GM10266 (cell line): ENCODE data around the gene CDYL.

ENCODE experiments used
- DNase-seq: peaks from one replicate; pipeline ENCODE4 v3.0.0; 2012; ENCODE audit errors: extremely low spot score
- TF ChIP-seq, protein P1 (sequence below): IDR thresholded peaks from 2 replicates; pipeline ENCODE4 v1.5.1; 2012; ENCODE audit warnings: mild to moderate bottlenecking, low read depth; ENCODE audit not compliant: control insufficient read depth, insufficient read depth; ENCODE audit errors: missing control alignments

CDYL gene

GRCh38 chr6:4944325-4944724, 168.1 kb downstream of the CDYL start:
- TF ChIP-seq, protein P1, sequence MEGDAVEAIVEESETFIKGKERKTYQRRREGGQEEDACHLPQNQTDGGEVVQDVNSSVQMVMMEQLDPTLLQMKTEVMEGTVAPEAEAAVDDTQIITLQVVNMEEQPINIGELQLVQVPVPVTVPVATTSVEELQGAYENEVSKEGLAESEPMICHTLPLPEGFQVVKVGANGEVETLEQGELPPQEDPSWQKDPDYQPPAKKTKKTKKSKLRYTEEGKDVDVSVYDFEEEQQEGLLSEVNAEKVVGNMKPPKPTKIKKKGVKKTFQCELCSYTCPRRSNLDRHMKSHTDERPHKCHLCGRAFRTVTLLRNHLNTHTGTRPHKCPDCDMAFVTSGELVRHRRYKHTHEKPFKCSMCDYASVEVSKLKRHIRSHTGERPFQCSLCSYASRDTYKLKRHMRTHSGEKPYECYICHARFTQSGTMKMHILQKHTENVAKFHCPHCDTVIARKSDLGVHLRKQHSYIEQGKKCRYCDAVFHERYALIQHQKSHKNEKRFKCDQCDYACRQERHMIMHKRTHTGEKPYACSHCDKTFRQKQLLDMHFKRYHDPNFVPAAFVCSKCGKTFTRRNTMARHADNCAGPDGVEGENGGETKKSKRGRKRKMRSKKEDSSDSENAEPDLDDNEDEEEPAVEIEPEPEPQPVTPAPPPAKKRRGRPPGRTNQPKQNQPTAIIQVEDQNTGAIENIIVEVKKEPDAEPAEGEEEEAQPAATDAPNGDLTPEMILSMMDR = no peak
- DNase-seq = no peak

GRCh38 chr6:4946521-4946920, 170.3 kb downstream of the CDYL start:
- no peak for DNase-seq
- TF ChIP-seq, protein P1 = no peak

- TF ChIP-seq, protein P1 = no peak
- DNase-seq = no peak
Measured at GRCh38 chr6:4947716-4948115, 171.5 kb downstream of the CDYL start.

DNA sequence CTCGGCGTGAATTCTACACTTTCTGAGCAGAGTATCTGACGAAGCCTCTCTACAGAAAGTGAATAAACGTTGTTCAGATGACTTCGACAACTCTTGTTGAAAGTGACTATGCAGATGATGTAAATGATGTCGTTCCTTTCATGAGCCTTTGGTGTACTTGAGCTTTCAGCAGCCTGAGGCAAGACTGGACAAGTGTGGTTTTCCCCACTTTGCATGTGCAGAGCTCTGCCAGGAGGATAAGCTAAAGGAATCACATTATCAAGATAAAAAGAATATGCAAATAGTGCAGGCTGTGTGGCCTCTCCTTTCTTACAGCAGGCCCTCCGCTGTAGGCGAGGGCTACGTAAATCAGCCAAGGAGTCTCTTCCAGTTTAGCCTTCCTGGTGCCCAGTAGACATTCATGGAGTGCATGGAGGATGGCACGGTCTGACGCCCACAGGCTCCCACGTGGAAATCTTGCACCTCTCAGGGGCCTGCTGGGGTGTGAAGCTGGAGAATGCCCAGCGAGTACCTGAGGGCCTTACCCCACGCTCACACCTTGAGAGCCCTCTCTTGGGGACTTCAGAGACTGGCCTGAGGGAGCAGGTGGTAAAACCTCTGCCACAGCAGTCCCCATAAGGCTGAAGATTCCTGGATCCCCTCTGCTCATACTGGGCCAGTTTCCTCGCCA, 172.7 kb downstream of the CDYL start:
- DNase-seq = no peak
- TF ChIP-seq, protein P1 = no peak

GRCh38 chr6:4950076-4950475, 173.9 kb downstream of the CDYL start:
- TF ChIP-seq, protein P1 = no peak
- no peak for DNase-seq

DNA sequence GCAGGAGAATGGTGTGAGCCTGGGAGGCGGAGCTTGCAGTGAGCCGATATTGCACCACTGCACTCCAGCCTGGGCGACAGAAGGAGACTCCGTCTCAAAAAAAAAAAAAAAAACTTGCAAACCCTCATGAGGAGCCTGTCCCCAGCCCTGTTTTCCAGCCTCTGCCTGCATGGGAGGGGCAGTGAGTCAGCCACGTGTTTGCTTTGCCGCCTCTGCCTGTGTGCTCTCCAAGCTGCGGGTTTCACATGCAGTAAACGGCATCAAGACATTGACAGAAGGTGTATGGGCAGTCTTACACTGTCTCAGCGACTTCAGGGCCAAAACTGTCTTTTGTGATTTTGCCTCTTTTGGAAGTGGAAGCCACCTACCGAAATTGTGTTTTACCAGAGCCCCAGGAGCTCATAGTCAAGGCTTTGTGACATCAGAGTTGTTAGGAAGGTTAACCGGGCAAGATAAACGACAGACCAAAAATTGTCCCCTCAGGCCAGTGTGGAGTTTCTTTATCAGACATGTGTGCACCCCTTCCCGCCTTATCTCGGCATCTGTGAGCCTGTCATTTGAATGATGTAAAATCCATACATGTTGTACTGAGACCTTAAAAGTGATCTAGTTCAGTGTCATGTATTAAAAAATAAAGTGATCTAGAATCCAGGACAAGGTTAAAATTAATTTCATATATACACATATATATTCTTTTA, 174.8 kb downstream of the CDYL start:
- TF ChIP-seq, protein P1 = no peak
- no peak for DNase-seq

DNA sequence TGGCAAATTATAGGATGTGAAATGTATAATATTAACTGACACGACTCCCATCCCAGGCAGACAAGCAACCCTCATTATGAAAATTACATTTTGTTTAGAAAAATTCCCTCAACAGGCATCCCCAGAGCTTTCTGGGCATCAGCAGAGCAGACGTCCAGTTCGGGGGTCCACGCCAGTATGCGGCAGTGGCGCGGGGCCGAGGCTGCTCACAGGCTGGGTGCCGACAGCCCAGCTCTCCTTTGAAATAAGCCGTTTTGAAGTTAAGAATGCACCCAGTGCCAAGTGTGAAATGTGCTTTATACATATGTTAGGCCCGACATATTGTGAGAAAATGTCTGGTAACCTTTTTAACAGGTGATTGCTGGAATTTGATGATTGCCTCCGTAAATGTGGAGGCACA, 177.2 kb downstream of the CDYL start:
- DNase-seq = no peak
- TF ChIP-seq, protein P1 = no peak
